Neuronal stem cell (in vitro differentiated cells): ENCODE results near the gene TNP2.

Source experiments
- DNase-seq: peaks from one replicate; pipeline ENCODE4 v3.0.0-alpha.2; 2013; ENCODE audit warnings: low spot score
- H2AFZ ChIP-seq: one replicate; pipeline ENCODE4 v1.6.1; 2013; ENCODE audit warnings: mild to moderate bottlenecking, low read length, inconsistent platforms
- H2AK5ac ChIP-seq: 2 replicates; pipeline ENCODE4 v1.6.1; 2013; ENCODE audit warnings: low read depth, mild to moderate bottlenecking, inconsistent platforms, low read length, moderate library complexity, mixed read lengths
- H2BK120ac ChIP-seq: 2 replicates; pipeline ENCODE4 v1.6.1; 2013; ENCODE audit warnings: low read depth, mild to moderate bottlenecking, inconsistent platforms, low read length, moderate library complexity, mixed read lengths
- H2BK12ac ChIP-seq: one replicate; pipeline ENCODE4 v1.6.1; 2013; ENCODE audit warnings: low read length, inconsistent platforms
- H2BK15ac ChIP-seq: 2 replicates; pipeline ENCODE4 v1.6.1; 2013; ENCODE audit warnings: mild to moderate bottlenecking, low read length, inconsistent platforms, mixed read lengths
- H2BK5ac ChIP-seq: one replicate; pipeline ENCODE4 v1.6.1; 2013; ENCODE audit warnings: inconsistent platforms, mild to moderate bottlenecking, low read length, moderate library complexity
- H3K14ac ChIP-seq: one replicate; pipeline ENCODE4 v1.6.1; 2013; ENCODE audit warnings: low read length, inconsistent platforms
- H3K18ac ChIP-seq: 2 replicates; pipeline ENCODE4 v1.6.1; 2013; ENCODE audit warnings: low read length, inconsistent platforms
- H3K23ac ChIP-seq: 2 replicates; pipeline ENCODE4 v1.6.1; 2013; ENCODE audit warnings: low read depth, mild to moderate bottlenecking, mixed read lengths, low read length, inconsistent platforms; ENCODE audit not compliant: poor library complexity
- H3K27ac ChIP-seq: replicated peaks from 3 replicates; pipeline ENCODE4 v1.5.1; 2013; ENCODE audit warnings: low read length, inconsistent platforms
- H3K27me3 ChIP-seq, 3 experiments: 2 replicates each; pipeline ENCODE4 v1.6.1; 2013; ENCODE audit warnings: low read length in 3 of 3, mild to moderate bottlenecking in 2 of 3, inconsistent platforms in 1 of 3, low read depth in 1 of 3, mixed read lengths in 1 of 3, moderate library complexity in 1 of 3; ENCODE audit not compliant: control insufficient read depth in 3 of 3, insufficient read depth in 3 of 3
- H3K36me3 ChIP-seq, 2 donors: replicated peaks in 1 of 2; 2 replicates each; pipeline ENCODE4 v1.6.1; 2013; ENCODE audit warnings: low read length in 2 of 2; ENCODE audit not compliant: control insufficient read depth in 2 of 2, insufficient read depth in 2 of 2
- H3K4ac ChIP-seq: 2 replicates; pipeline ENCODE4 v1.6.1; 2013; ENCODE audit warnings: inconsistent platforms, mild to moderate bottlenecking, low read length, moderate library complexity
- H3K4me1 ChIP-seq, 2 donors: 1 replicate in 1 of 2; 2 replicates in 1 of 2; pipeline ENCODE4 v1.6.1; 2013; ENCODE audit warnings: low read length in 2 of 2, low read depth in 1 of 2; ENCODE audit not compliant: control insufficient read depth in 2 of 2, insufficient read depth in 1 of 2
- H3K4me2 ChIP-seq: one replicate; pipeline ENCODE4 v1.6.1; 2013; ENCODE audit warnings: mild to moderate bottlenecking, low read length, inconsistent platforms; ENCODE audit not compliant: insufficient read depth, poor library complexity, severe bottlenecking
- H3K4me3 ChIP-seq, 2 donors: 2 replicates each; pipeline ENCODE4 v1.5.1; 2013; ENCODE audit warnings: low read length in 2 of 2, mild to moderate bottlenecking in 2 of 2, inconsistent platforms in 1 of 2, moderate library complexity in 1 of 2
- H3K79me1 ChIP-seq: one replicate; pipeline ENCODE4 v1.6.1; 2013; ENCODE audit warnings: low read depth, mild to moderate bottlenecking, inconsistent platforms, low read length, moderate library complexity
- H3K9ac ChIP-seq: one replicate; pipeline ENCODE4 v1.6.1; 2013; ENCODE audit warnings: mild to moderate bottlenecking, low read depth, low read length, inconsistent platforms; ENCODE audit not compliant: poor library complexity
- H3K9me3 ChIP-seq, 2 donors: replicated peaks in 1 of 2; 2 replicates each; pipeline versions ENCODE3 to v1.6.1; 2013; ENCODE audit warnings: low read length in 2 of 2, mild to moderate bottlenecking in 2 of 2, inconsistent platforms in 1 of 2, low read depth in 1 of 2, mixed read lengths in 1 of 2, moderate library complexity in 1 of 2; ENCODE audit not compliant: control insufficient read depth in 2 of 2, insufficient read depth in 1 of 2
- H4K8ac ChIP-seq: one replicate; pipeline ENCODE4 v1.6.1; 2013; ENCODE audit warnings: low read depth, mild to moderate bottlenecking, inconsistent platforms, low read length, moderate library complexity
- H4K91ac ChIP-seq: one replicate; pipeline ENCODE4 v1.6.1; 2013; ENCODE audit warnings: low read length, low read depth, mild to moderate bottlenecking, inconsistent platforms; ENCODE audit not compliant: poor library complexity
- WGBS, 2 donors: extraction: QIAGEN DNeasy Blood & Tissue Kit; methylation state at CpG; one replicate each; pipeline ENCODE4 v1.1.7; 2013; ENCODE audit warnings: missing lambda C conversion rate in 2 of 2, mixed read lengths in 1 of 2; ENCODE audit not compliant: insufficient read length in 2 of 2, insufficient replicate concordance in 1 of 2; ENCODE audit errors: extremely low coverage in 2 of 2; 5-methylcytosine and 5-hydroxymethylcytosine counted together

TNP2 gene

DNA sequence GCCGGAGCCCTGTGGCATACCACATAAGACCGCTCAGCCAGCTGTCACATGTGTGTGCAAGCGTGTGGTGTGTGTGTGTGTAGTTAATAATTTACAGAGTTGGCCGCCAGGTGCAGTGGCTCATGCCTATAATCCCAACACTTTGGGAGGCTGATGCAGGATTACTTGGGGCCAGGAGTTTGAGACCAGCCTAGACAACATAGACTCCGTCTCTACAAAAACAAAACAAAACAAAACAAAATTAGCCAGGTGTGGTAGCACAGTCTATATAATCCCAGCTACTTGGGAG lies 33.5 kb downstream of the TNP2 start:
- Histone ChIP-seq H2BK15ac (no peak overlapping the region), H2BK120ac (no peak overlapping the region), H3K23ac (no peak overlapping the region), H3K4me2 (no peak overlapping the region), H4K8ac (no peak overlapping the region), H3K27ac (no peak overlapping the region), H3K4ac (no peak overlapping the region), H3K9me3 (no peaks in the 10 kb centered on the region), H4K91ac (no peak overlapping the region), H3K4me1 (peaks cover 2 to 5% of the 10 kb centered on the region in 2 donors), H3K27me3 (peaks cover 0 to 2% (median 0%) of the 10 kb centered on the region in 3 experiments), H3K4me3 (no peak overlapping the region), H2AFZ (no peak overlapping the region), H3K79me1 (no peaks in the 10 kb centered on the region), H3K18ac (no peak overlapping the region), H3K9ac (no peak overlapping the region), H3K36me3 (no peaks in the 10 kb centered on the region), H2AK5ac (no peak overlapping the region), H2BK12ac (no peak overlapping the region), H3K14ac (no peak overlapping the region), H2BK5ac (no peak overlapping the region)
- no peak for DNase-seq
- WGBS, 2 donors = no CpG with 5 or more reads among the region's 5 CpGs

GRCh38 chr16:11234884-11235702 lies 34.0 kb downstream of the TNP2 start:
- no peak for DNase-seq
- H3K18ac ChIP-seq = no peak overlapping the region
- H3K4me2 ChIP-seq = no peak overlapping the region
- no peak overlapping the region for H2AK5ac ChIP-seq
- no CpG with 5 or more reads among the region's 13 CpGs for WGBS, 2 donors
- no peak overlapping the region for H3K14ac ChIP-seq
- no peak overlapping the region for H3K4me3 ChIP-seq
- no peak overlapping the region for H2BK15ac ChIP-seq
- H3K27me3 ChIP-seq = peaks cover 0 to 3% (median 0%) of the 10 kb centered on the region in 3 experiments
- H3K4me1 ChIP-seq = peaks cover 2 to 5% of the 10 kb centered on the region in 2 donors
- H2BK12ac ChIP-seq = no peak overlapping the region
- no peak overlapping the region for H2AFZ ChIP-seq
- H2BK120ac ChIP-seq = no peak overlapping the region
- no peaks in the 10 kb centered on the region for H3K9me3 ChIP-seq
- H4K91ac ChIP-seq = no peak overlapping the region
- no peak overlapping the region for H4K8ac ChIP-seq
- no peak overlapping the region for H3K23ac ChIP-seq
- H3K79me1 ChIP-seq = no peaks in the 10 kb centered on the region
- no peak overlapping the region for H3K4ac ChIP-seq
- no peak overlapping the region for H3K27ac ChIP-seq
- H2BK5ac ChIP-seq = no peak overlapping the region
- no peak overlapping the region for H3K9ac ChIP-seq
- H3K36me3 ChIP-seq = no peaks in the 10 kb centered on the region

DNA sequence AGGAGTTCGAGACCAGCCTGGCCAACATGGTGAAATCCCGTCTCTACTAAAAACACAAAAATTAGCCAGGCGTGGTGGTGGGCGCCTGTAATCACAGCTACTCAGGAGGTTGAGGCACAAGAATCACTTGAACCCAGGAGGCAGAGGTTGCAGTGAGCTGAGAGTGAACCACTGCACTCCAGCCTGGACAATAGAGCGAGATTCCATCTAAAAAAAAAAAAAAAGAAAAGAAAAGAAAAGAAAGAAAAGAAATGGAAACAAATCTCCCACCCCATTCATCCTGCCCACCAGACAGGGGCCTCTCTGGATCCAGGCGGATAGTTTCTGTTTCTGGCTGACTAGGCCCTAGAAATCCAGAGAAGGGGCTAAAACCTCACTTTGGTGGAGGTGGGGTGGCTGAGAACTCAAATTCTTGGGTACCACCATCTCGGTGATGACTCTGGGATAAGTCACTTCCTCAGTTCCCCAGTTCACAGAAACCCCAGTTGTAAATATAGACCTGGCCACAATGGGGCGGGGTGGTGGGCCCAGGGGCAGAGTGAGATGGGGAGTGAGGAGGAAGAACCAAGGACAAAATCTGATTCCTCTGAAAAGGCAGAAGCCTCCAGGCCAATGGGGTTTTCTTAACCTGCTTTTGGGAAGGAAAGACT lies 35.3 kb downstream of the TNP2 start:
- H3K4me1 ChIP-seq = peaks cover 2 to 5% of the 10 kb centered on the region in 2 donors
- no peak overlapping the region for H3K4ac ChIP-seq
- no peak overlapping the region for H3K9ac ChIP-seq
- WGBS, 2 donors = no CpG with 5 or more reads among the region's 8 CpGs
- no peak overlapping the region for H3K4me3 ChIP-seq
- H3K36me3 ChIP-seq = no peaks in the 10 kb centered on the region
- H3K14ac ChIP-seq = no peak overlapping the region
- H2BK120ac ChIP-seq = no peak overlapping the region
- no peak for DNase-seq
- H2BK12ac ChIP-seq = no peak overlapping the region
- H3K79me1 ChIP-seq = no peaks in the 10 kb centered on the region
- H2BK5ac ChIP-seq = no peak overlapping the region
- H3K18ac ChIP-seq = no peak overlapping the region
- H3K27me3 ChIP-seq = peaks cover 0 to 10% (median 0%) of the 10 kb centered on the region in 3 experiments
- no peak overlapping the region for H3K27ac ChIP-seq
- H2AK5ac ChIP-seq = no peak overlapping the region
- H3K4me2 ChIP-seq = no peak overlapping the region
- no peak overlapping the region for H4K8ac ChIP-seq
- no peaks in the 10 kb centered on the region for H3K9me3 ChIP-seq
- no peak overlapping the region for H3K23ac ChIP-seq
- no peak overlapping the region for H2BK15ac ChIP-seq
- H2AFZ ChIP-seq = no peak overlapping the region
- H4K91ac ChIP-seq = no peak overlapping the region
